H9 (cell line): Measurements from ENCODE around the gene ADGRA1. TPM values are rescaled to one million over a fixed set of nuclear protein-coding genes. Genes with fewer than 3 reads are reported as not detected.
A peak's percentile ranks its signal among the peaks of the same experiment; 100 is the strongest.
"Not testable (repeated sequence)": the region's sequence is repeated elsewhere in the genome, so short reads cannot be mapped to it uniquely, and the experiment has no call there.

Experiments
- DNase-seq: peaks from one replicate; pipeline ENCODE4 v3.0.0-alpha.2; 2017
- H2AFZ ChIP-seq: one replicate; pipeline ENCODE4 v1.6.1; 2013; ENCODE audit warnings: mild to moderate bottlenecking, low read length, control low read depth, moderate library complexity
- H2AK5ac ChIP-seq: 2 replicates; pipeline ENCODE4 v1.6.1; 2013; ENCODE audit warnings: low read length, control low read depth, mixed read lengths; ENCODE audit not compliant: insufficient read length
- H2BK120ac ChIP-seq: one replicate; pipeline ENCODE4 v1.6.1; 2013; ENCODE audit warnings: low read depth, mild to moderate bottlenecking, low read length, control low read depth, inconsistent platforms; ENCODE audit not compliant: poor library complexity, severe bottlenecking
- H2BK12ac ChIP-seq: 2 replicates; pipeline ENCODE4 v1.6.1; 2013; ENCODE audit warnings: low read length, control low read depth, mixed read lengths, low read depth; ENCODE audit not compliant: insufficient read length
- H2BK15ac ChIP-seq: 2 replicates; pipeline ENCODE4 v1.6.1; 2013; ENCODE audit warnings: low read depth, low read length, control low read depth
- H2BK20ac ChIP-seq: one replicate; pipeline ENCODE4 v1.6.1; 2013; ENCODE audit warnings: low read depth, mild to moderate bottlenecking, low read length, control low read depth, inconsistent platforms; ENCODE audit not compliant: poor library complexity, severe bottlenecking
- H2BK5ac ChIP-seq: 2 replicates; pipeline ENCODE4 v1.6.1; 2013; ENCODE audit warnings: low read length, control low read depth, mixed read lengths; ENCODE audit not compliant: insufficient read length
- H3K14ac ChIP-seq: 2 replicates; pipeline ENCODE4 v1.6.1; 2013; ENCODE audit warnings: low read length, control low read depth; ENCODE audit not compliant: insufficient read depth
- H3K18ac ChIP-seq: 2 replicates; pipeline ENCODE4 v1.6.1; 2013; ENCODE audit warnings: low read depth, mild to moderate bottlenecking, mixed read lengths, low read length, control low read depth; ENCODE audit not compliant: insufficient read length
- H3K23ac ChIP-seq: 2 replicates; pipeline ENCODE4 v1.6.1; 2013; ENCODE audit warnings: low read length, control low read depth, mixed read lengths, low read depth; ENCODE audit not compliant: insufficient read length
- H3K23me2 ChIP-seq: 2 replicates; pipeline ENCODE4 v1.6.1; 2013; ENCODE audit warnings: low read depth, mild to moderate bottlenecking, mixed read lengths, low read length, control low read depth; ENCODE audit not compliant: insufficient read length, poor library complexity, severe bottlenecking
- H3K27ac ChIP-seq: 2 replicates; pipeline ENCODE4 v1.5.1; 2013; ENCODE audit warnings: low read length, control low read depth, mixed read lengths, low read depth; ENCODE audit not compliant: insufficient read length
- H3K27me3 ChIP-seq: 2 replicates; pipeline ENCODE4 v1.6.1; 2013; ENCODE audit warnings: low read length, control low read depth, inconsistent platforms; ENCODE audit not compliant: insufficient read depth
- H3K4ac ChIP-seq: 2 replicates; pipeline ENCODE4 v1.6.1; 2013; ENCODE audit warnings: low read depth, mild to moderate bottlenecking, control low read depth, inconsistent platforms, low read length, moderate library complexity
- H3K4me1 ChIP-seq: 2 replicates; pipeline ENCODE4 v1.6.1; 2013; ENCODE audit warnings: low read length, control low read depth, inconsistent platforms; ENCODE audit not compliant: insufficient read depth
- H3K4me2 ChIP-seq: 2 replicates; pipeline ENCODE4 v1.6.1; 2013; ENCODE audit warnings: low read length, control low read depth, mixed read lengths; ENCODE audit not compliant: insufficient read length, insufficient read depth
- H3K56ac ChIP-seq: 2 replicates; pipeline ENCODE4 v1.6.1; 2013; ENCODE audit warnings: low read depth, mild to moderate bottlenecking, mixed read lengths, low read length, control low read depth; ENCODE audit not compliant: insufficient read length
- H3K79me1 ChIP-seq: 2 replicates; pipeline ENCODE4 v1.6.1; 2013; ENCODE audit warnings: low read depth, mild to moderate bottlenecking, moderate library complexity, low read length, control low read depth, inconsistent platforms; ENCODE audit not compliant: insufficient read depth, poor library complexity, severe bottlenecking
- H3K79me2 ChIP-seq: 2 replicates; pipeline ENCODE4 v1.6.1; 2013; ENCODE audit warnings: low read length, control low read depth, inconsistent platforms; ENCODE audit not compliant: insufficient read depth
- H3K9ac ChIP-seq: 2 replicates; pipeline ENCODE4 v1.6.1; 2013; ENCODE audit warnings: low read length, control low read depth, mixed read lengths; ENCODE audit not compliant: insufficient read length; ENCODE audit errors: extremely low read depth
- H3K9me3 ChIP-seq: one replicate; pipeline ENCODE4 v1.6.1; 2013; ENCODE audit warnings: low read depth, low read length, inconsistent platforms; ENCODE audit not compliant: control insufficient read depth
- H3T11ph ChIP-seq: one replicate; pipeline ENCODE4 v1.6.1; 2013; ENCODE audit warnings: mild to moderate bottlenecking, low read length, control low read depth, inconsistent platforms
- H4K20me1 ChIP-seq: one replicate; pipeline ENCODE4 v1.6.1; 2013; ENCODE audit not compliant: control insufficient read depth, insufficient read length, insufficient read depth
- H4K5ac ChIP-seq: 2 replicates; pipeline ENCODE4 v1.6.1; 2013; ENCODE audit warnings: low read depth, mild to moderate bottlenecking, mixed read lengths, low read length, control low read depth; ENCODE audit not compliant: insufficient read length
- H4K8ac ChIP-seq: replicated peaks from 2 replicates; pipeline ENCODE4 v1.6.1; 2013; ENCODE audit warnings: low read length, control low read depth, mixed read lengths, low read depth; ENCODE audit not compliant: insufficient read length
- H4K91ac ChIP-seq: 2 replicates; pipeline ENCODE4 v1.6.1; 2013; ENCODE audit warnings: low read depth, mild to moderate bottlenecking, moderate library complexity, mixed read lengths, low read length, control low read depth; ENCODE audit not compliant: insufficient read length
- H3K27ac Mint-ChIP-seq, 3 experiments: 2 replicates in 2 of 3; 3 replicates in 1 of 3; pipeline ENCODE4 v1.8.0; 2020 to 2021; ENCODE audit warnings: mixed read lengths in 3 of 3, mild to moderate bottlenecking in 1 of 3, moderate library complexity in 1 of 3
- H3K27me3 Mint-ChIP-seq: 2 replicates; pipeline ENCODE4 v1.8.0; 2021; ENCODE audit warnings: low read depth, mild to moderate bottlenecking, moderate library complexity, mixed read lengths
- H3K36me3 Mint-ChIP-seq, 3 experiments: 2 replicates in 2 of 3; 3 replicates in 1 of 3; pipeline ENCODE4 v1.8.0; 2020 to 2021; ENCODE audit warnings: low read depth in 3 of 3, mixed read lengths in 3 of 3; ENCODE audit not compliant: insufficient read depth in 1 of 3
- H3K4me1 Mint-ChIP-seq, 2 experiments: 2 replicates each; pipeline ENCODE4 v1.8.0; 2020; ENCODE audit warnings: mixed read lengths in 2 of 2
- H3K4me3 Mint-ChIP-seq, 2 experiments: 2 replicates in 1 of 2; 3 replicates in 1 of 2; pipeline ENCODE4 v1.8.0; 2020 to 2021; ENCODE audit warnings: mild to moderate bottlenecking in 2 of 2, mixed read lengths in 2 of 2, moderate library complexity in 1 of 2
- H3K9me3 Mint-ChIP-seq, 2 experiments: 2 replicates in 1 of 2; 3 replicates in 1 of 2; pipeline ENCODE4 v1.8.0; 2020; ENCODE audit warnings: mild to moderate bottlenecking in 2 of 2, mixed read lengths in 2 of 2, moderate library complexity in 1 of 2
- WGBS: extraction: QIAGEN DNeasy Blood & Tissue Kit; methylation state at CpG from one replicate; pipeline ENCODE4 v1.1.7; 2013; ENCODE audit warnings: missing lambda C conversion rate, low lambda C conversion rate, mixed read lengths; ENCODE audit not compliant: insufficient read length; ENCODE audit errors: extremely low coverage; 5-methylcytosine and 5-hydroxymethylcytosine counted together
- total RNA-seq: library from RNA; stranded (reverse); gene quantifications from 2 replicates; pipeline ENCODE4 v1.2.1, GENCODE V29; 2021
- TF ChIP-seq, protein P1 (sequence below): fragments of 200-600 bp; sonication (generic); conservative IDR thresholded peaks from 3 replicates; pipeline ENCODE4 v1.8.0; 2021; ENCODE audit warnings: antibody characterized with exemption, mild to moderate bottlenecking

Gene ADGRA1
- total RNA-seq, 1 experiment from 2014 or later: 0.11 TPM

DNA sequence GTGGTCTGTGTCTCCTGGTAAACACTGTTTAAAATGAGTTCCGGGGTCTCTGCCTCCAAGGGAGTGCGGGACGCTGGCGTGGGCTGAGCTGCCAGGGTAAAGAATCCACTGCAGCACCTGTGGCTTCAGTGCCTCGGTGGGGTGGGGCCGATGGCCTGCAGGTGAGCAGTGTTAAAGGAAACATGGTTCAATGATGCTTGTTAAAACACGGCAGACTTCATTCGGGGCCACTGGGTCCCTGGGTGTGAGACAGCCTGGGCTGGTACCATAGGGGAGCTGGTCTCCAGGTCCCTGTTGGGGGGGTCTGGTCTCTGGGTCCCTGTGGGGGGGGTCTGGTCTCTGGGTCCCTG, 47.4 kb downstream of the ADGRA1 start:
- Histone ChIP-seq H4K8ac (no peak overlapping the region), H2BK5ac (no peak overlapping the region), H3K23me2 (no peaks in the 10 kb centered on the region), H4K5ac (no peak overlapping the region), H3K56ac (no peak overlapping the region), H3K27ac (no peak overlapping the region), H4K20me1 (no peaks in the 10 kb centered on the region), H3K23ac (no peak overlapping the region), H3K18ac (no peak overlapping the region), H3K4me2 (no peak overlapping the region), H2AK5ac (no peak overlapping the region), H3K9me3 (no peaks in the 10 kb centered on the region), H4K91ac (no peak overlapping the region), H3K27me3 (no peaks in the 10 kb centered on the region), H3K4me1 (no peaks in the 10 kb centered on the region), H3K14ac (no peak overlapping the region), H2BK12ac (no peak overlapping the region), H3K9ac (no peak overlapping the region), H2BK120ac (no peak overlapping the region), H2BK20ac (no peak overlapping the region), H3K4ac (no peak overlapping the region), H3K79me1 (no peaks in the 10 kb centered on the region), H3T11ph (no peak overlapping the region), H2BK15ac (no peak overlapping the region), H3K79me2 (no peaks in the 10 kb centered on the region), H2AFZ (no peak overlapping the region)
- Mint-ChIP-seq H3K27me3 (peaks cover 2% of the 10 kb centered on the region), H3K36me3 (no peaks in the 10 kb centered on the region), H3K4me3 (0 out of 5 replicates have a peak overlapping the region, but pooled peaks of 1 of the 2 experiments have one; percentile 2), H3K4me1 (peaks cover 0 to 2% of the 10 kb centered on the region in 2 experiments; a peak in 1 of 4 replicates), H3K27ac (peak overlapping the region in 1 of 3 experiments; percentile 87; a peak in 3 of 7 replicates), H3K9me3 (peaks cover 0 to 4% of the 10 kb centered on the region in 2 experiments; a peak in 1 of 5 replicates)
- no peak for DNase-seq
- no CpG with 5 or more reads among the region's 8 CpGs for WGBS
- TF ChIP-seq, protein P1, sequence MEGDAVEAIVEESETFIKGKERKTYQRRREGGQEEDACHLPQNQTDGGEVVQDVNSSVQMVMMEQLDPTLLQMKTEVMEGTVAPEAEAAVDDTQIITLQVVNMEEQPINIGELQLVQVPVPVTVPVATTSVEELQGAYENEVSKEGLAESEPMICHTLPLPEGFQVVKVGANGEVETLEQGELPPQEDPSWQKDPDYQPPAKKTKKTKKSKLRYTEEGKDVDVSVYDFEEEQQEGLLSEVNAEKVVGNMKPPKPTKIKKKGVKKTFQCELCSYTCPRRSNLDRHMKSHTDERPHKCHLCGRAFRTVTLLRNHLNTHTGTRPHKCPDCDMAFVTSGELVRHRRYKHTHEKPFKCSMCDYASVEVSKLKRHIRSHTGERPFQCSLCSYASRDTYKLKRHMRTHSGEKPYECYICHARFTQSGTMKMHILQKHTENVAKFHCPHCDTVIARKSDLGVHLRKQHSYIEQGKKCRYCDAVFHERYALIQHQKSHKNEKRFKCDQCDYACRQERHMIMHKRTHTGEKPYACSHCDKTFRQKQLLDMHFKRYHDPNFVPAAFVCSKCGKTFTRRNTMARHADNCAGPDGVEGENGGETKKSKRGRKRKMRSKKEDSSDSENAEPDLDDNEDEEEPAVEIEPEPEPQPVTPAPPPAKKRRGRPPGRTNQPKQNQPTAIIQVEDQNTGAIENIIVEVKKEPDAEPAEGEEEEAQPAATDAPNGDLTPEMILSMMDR: no peak

DNA sequence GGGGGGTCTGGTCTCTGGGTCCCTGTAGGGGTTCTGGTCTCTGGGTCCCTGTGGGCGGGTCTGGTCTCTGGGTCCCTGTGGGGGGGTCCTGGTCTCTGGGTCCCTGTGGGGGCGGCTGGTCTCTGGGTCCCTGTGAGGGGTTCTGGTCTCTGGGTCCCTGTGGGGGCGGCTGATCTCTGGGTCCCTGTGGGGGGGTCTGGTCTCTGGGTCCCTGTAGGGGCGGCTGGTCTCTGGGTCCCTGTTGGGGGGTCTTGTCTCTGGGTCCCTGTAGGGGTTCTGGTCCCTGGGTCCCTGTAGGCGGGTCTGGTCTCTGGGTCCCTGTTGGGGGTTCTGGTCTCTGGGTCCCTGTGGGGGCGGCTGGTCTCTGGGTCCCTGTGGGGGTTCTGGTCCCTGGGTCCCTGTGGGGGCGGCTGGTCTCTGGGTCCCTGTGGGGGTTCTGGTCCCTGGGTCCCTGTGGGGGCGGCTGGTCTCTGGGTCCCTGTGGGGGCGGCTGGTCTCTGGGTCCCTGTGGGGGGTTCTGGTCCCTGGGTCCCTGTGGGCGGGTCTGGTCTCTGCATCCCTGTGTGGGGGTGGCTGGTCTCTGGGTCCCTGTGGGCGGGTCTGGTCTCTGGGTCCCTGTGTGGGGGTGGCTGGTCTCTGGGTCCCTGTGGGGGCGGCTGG, 49.9 kb downstream of the ADGRA1 start:
- not testable (repeated sequence) for H3K4me2 ChIP-seq, H3K27me3 Mint-ChIP-seq, H4K20me1 ChIP-seq, H3K9ac ChIP-seq, H3K27ac ChIP-seq, H2AFZ ChIP-seq, H2BK15ac ChIP-seq, H4K5ac ChIP-seq, H3K79me1 ChIP-seq, H3K14ac ChIP-seq, H3K4me1 Mint-ChIP-seq, H2BK5ac ChIP-seq, H3K27me3 ChIP-seq, H3K56ac ChIP-seq, H4K8ac ChIP-seq, H3K79me2 ChIP-seq, H4K91ac ChIP-seq, H3K27ac Mint-ChIP-seq, H3K9me3 ChIP-seq, H3K4me1 ChIP-seq, H3K4ac ChIP-seq, H2BK120ac ChIP-seq, H3T11ph ChIP-seq, H2AK5ac ChIP-seq, H3K36me3 Mint-ChIP-seq, H3K23me2 ChIP-seq, H3K18ac ChIP-seq, H2BK20ac ChIP-seq, H3K4me3 Mint-ChIP-seq, H2BK12ac ChIP-seq, H3K23ac ChIP-seq, H3K9me3 Mint-ChIP-seq
- WGBS: no CpG with 5 or more reads among the region's 12 CpGs
- peak; percentile 20 for DNase-seq
